Measurements from ENCODE around the gene RNF182. TPM values are rescaled to one million over a fixed set of nuclear protein-coding genes. Genes with fewer than 3 reads are reported as not detected.
A peak's percentile ranks its signal among the peaks of the same experiment; 100 is the strongest.

RNF182 gene
- total RNA-seq, 1 donor from 2014 or later = 3.0 TPM

DNA sequence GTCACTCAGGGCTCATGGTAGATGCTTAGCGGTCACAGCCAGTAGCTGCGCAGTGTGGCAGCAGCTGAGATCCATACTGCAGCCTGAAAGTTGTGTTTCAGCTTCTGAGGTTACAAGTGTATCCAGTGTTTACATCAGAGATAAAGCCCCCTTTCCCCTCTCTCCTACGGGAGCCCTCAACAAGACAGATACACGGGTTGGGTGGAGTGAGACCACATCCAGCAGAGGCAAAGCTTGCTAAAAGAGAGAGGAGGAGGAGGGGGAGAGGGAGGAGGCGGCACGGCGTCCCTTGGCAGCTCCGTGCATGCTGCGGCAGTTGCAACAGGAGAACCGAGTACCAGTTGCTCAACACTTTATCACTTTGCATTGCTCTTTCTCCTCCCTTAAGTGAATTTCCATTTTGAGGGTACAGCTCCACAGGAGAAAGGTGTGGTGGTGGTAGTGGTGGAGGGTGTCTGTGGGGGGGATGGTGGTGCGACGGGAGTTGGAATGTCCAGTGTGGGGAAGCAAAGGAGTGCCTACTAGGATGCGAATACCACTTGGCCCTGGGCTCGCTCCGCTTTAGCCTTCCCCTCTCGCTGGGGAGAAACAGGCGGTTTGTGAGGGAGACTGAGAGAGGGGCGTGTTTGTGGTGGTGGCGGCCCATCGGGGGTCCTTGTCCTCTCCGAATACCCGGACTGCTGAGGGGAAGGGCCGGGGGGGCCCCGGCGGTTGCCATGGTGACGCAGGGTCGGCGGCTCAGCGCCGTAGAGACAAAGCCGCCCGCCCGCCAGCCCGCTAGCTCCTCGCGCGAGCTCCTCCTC, 405 bp upstream of the RNF182 start:
- Histone ChIP-seq H3K27me3 (peaks cover 9% of the 10 kb centered on the region), H3K9me3 (no peaks in the 10 kb centered on the region), H3K4me1 (peaks cover 4 to 14% of the 10 kb centered on the region in 2 donors), H3K4me3 (peak overlapping the region; percentile 49 to 63), H3K27ac (no peak overlapping the region), H3K36me3 (no peaks in the 10 kb centered on the region)
- TF ChIP-seq, protein P1, sequence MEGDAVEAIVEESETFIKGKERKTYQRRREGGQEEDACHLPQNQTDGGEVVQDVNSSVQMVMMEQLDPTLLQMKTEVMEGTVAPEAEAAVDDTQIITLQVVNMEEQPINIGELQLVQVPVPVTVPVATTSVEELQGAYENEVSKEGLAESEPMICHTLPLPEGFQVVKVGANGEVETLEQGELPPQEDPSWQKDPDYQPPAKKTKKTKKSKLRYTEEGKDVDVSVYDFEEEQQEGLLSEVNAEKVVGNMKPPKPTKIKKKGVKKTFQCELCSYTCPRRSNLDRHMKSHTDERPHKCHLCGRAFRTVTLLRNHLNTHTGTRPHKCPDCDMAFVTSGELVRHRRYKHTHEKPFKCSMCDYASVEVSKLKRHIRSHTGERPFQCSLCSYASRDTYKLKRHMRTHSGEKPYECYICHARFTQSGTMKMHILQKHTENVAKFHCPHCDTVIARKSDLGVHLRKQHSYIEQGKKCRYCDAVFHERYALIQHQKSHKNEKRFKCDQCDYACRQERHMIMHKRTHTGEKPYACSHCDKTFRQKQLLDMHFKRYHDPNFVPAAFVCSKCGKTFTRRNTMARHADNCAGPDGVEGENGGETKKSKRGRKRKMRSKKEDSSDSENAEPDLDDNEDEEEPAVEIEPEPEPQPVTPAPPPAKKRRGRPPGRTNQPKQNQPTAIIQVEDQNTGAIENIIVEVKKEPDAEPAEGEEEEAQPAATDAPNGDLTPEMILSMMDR (IDR thresholded peaks at IDR 0.05) = no peak
- intact Hi-C loops (cut with DNase I) = loop anchor here (5.0 kb wide), 1 partner anchor 112 kb away; the partner anchor contains the start of gene MCUR1
- DNase-seq (ENCODE audit: low spot score in 2 of 2) = peak in 1 of 2 donors; percentile 63

DNA sequence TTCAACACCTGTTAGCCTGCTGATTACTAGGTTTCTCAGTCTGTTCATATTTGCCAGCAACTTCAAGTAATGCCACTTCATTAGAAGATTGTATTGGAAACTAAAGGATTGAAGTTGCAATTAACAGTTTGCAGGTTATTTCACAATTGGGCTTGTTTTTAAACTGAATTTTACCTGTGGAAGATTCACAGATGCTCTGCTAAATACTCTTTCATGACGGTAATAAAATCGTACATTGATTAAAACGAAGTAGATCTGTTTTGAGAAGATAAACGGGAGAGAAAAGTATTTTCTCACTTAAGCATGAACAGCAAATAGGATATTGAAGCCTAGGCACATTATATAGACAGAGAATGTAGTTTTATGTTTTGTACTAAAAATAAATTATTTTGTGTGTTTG, 1.6 kb downstream of the RNF182 start:
- TF ChIP-seq, protein P1 (IDR thresholded peaks at IDR 0.05) = no peak
- intact Hi-C loops (cut with DNase I) = no loop called here
- H3K27me3 ChIP-seq = peaks cover 9% of the 10 kb centered on the region
- DNase-seq (ENCODE audit: low spot score in 2 of 2) = no peak
- H3K9me3 ChIP-seq = no peaks in the 10 kb centered on the region
- peaks cover 4 to 14% of the 10 kb centered on the region in 2 donors for H3K4me1 ChIP-seq
- H3K27ac ChIP-seq = no peak overlapping the region
- no peak overlapping the region for H3K4me3 ChIP-seq
- H3K36me3 ChIP-seq = no peaks in the 10 kb centered on the region

DNA sequence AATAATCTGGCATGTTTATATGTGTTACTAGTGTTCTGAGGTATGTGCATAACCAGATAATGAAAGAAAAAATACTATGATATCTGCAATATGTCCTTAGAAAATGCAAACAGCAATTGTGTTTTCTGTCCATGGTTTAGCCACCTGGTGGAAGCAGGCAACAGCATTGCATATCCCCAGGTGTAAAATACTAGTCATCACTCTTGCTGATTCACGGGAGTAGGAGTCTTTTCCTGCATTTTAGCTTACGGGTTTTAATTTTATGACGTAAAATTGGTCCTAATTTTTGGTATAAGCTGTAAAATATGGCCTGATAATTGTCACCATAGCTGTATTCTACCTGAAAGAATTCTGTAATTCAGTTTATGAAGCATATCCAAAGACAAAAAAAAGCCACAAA, 2.5 kb downstream of the RNF182 start:
- intact Hi-C loops (cut with DNase I) = no loop called here
- no peak for DNase-seq (ENCODE audit: low spot score in 2 of 2)
- Histone ChIP-seq H3K27me3 (peaks cover 9% of the 10 kb centered on the region), H3K9me3 (peaks cover 0 to 4% of the 10 kb centered on the region in 2 donors), H3K4me3 (no peak overlapping the region), H3K4me1 (peaks cover 4 to 14% of the 10 kb centered on the region in 2 donors), H3K27ac (no peak overlapping the region), H3K36me3 (no peaks in the 10 kb centered on the region)
- TF ChIP-seq, protein P1 (IDR thresholded peaks at IDR 0.05) = no peak

DNA sequence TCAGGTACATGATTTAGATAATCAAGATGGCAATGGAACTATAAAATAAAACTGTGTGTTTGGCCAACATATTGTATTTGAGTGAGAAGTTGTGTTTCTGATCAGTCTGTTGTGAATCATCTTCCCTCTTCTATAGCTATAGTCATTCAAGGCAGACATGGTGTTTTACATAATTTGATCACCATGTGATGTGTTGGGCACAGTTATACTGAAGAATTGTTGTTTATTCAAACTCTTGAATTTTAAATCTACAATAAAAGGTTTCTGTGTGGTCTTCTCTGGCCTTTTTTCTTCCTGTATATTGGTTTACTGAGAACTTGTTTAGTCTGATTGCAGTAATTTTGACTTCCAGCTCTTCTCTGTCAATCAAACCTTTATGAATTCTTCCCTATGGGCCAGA, 4.4 kb downstream of the RNF182 start:
- TF ChIP-seq, protein P1 (IDR thresholded peaks at IDR 0.05) = no peak
- H3K4me3 ChIP-seq = no peak overlapping the region
- DNase-seq (ENCODE audit: low spot score in 2 of 2) = no peak
- no peak overlapping the region for H3K27ac ChIP-seq
- peaks cover 0 to 4% of the 10 kb centered on the region in 2 donors for H3K9me3 ChIP-seq
- intact Hi-C loops (cut with DNase I) = no loop called here
- H3K36me3 ChIP-seq = no peaks in the 10 kb centered on the region
- H3K27me3 ChIP-seq = peaks cover 9% of the 10 kb centered on the region
- peaks cover 4 to 12% of the 10 kb centered on the region in 2 donors for H3K4me1 ChIP-seq

DNA sequence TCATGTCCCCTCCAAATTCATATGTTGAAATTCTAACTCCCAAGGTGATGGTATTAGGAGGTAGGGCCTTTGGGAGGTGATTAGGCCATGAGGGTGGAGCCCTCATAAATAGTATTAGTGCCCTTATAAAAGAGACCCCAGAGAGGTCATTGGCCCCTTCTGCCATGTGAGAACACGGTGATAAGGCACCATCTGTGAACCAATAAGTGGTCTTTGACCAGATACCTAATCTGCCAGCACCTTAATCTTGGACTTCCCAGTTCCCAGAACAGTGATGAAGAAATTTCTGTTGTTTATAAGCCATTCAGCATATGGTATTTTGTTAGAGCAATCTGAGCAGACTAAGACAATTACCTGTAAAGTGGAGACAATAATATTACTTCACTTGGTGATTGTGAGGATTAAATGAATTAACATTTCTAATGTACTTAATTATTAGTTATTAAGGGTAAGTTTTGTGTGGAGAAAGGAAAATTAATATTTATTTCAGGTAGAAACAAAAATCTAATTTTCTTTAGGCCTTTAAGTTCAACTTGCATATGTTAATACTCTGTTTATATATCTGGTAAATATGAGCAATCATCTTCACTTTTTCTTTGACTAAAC, 7.1 kb downstream of the RNF182 start:
- no peak for DNase-seq (ENCODE audit: low spot score in 2 of 2)
- intact Hi-C loops (cut with DNase I) = no loop called here

More for the DNA sequence above, 7.1 kb downstream of the RNF182 start:
- Histone ChIP-seq H3K27me3 (no peaks in the 10 kb centered on the region), H3K27ac (no peak overlapping the region), H3K36me3 (no peaks in the 10 kb centered on the region), H3K4me3 (no peak overlapping the region), H3K9me3 (peaks cover 0 to 4% of the 10 kb centered on the region in 2 donors), H3K4me1 (no peaks in the 10 kb centered on the region)
- TF ChIP-seq, protein P1 (IDR thresholded peaks at IDR 0.05) = no peak
